Peyer's patch (tissue), 4 donors: ENCODE results near the gene PPP2R5D. TPM values are rescaled to one million over a fixed set of nuclear protein-coding genes. Genes with fewer than 3 reads are reported as not detected.

Experiments
- DNase-seq, 3 donors: peaks; one replicate each; pipeline ENCODE4 v3.0.0-alpha.2; 2017 to 2019
- H3K27ac ChIP-seq, 4 donors: fragments of 200-600 bp; sonication (generic); one replicate each; pipeline ENCODE4 v1.5.1; 2016 to 2019
- H3K27me3 ChIP-seq, 2 donors: fragments of 200-600 bp; sonication (generic); one replicate each; pipeline ENCODE4 v1.5.1; 2019
- H3K36me3 ChIP-seq, 3 donors: fragments of 200-600 bp; sonication (generic); one replicate each; pipeline ENCODE4 v1.5.1; 2016 to 2019
- H3K4me1 ChIP-seq, 4 donors: fragments of 200-600 bp; sonication (generic); one replicate each; pipeline ENCODE4 v1.5.1; 2016 to 2019
- H3K4me3 ChIP-seq, 4 donors: fragments of 200-600 bp; sonication (generic); 1 replicate in 3 of 4; 2 replicates in 1 of 4; pipeline ENCODE4 v1.5.1; 2016 to 2019; ENCODE audit warnings: mild to moderate bottlenecking in 1 of 4
- H3K9me3 ChIP-seq, 4 donors: fragments of 200-600 bp; sonication (generic); one replicate each; pipeline ENCODE4 v1.5.1; 2016 to 2019; ENCODE audit warnings: mild to moderate bottlenecking in 1 of 4
- POLR2A ChIP-seq, 2 donors: fragments of 450-650 bp; IDR thresholded peaks; one replicate each; pipeline ENCODE4 v1.5.1; 2017; ENCODE audit warnings: antibody characterized with exemption in 2 of 2, mild to moderate bottlenecking in 2 of 2, moderate library complexity in 2 of 2
- total RNA-seq, 4 donors: library from RNA; depleted of rRNA; stranded (reverse); fragments of >200 nt; gene quantifications; one replicate each; pipeline ENCODE4 v1.1.0, GENCODE V29; 2016
- TF ChIP-seq, protein P1 (sequence below), 6 experiments: fragments of 450-650 bp in 4 of 6; fragments of 200-600 bp in 2 of 6; sonication (generic) in 1 of 6; IDR thresholded peaks; one replicate each; pipeline ENCODE4 v1.5.1; 2017 to 2019; ENCODE audit warnings: antibody characterized with exemption in 6 of 6, mild to moderate bottlenecking in 3 of 6, moderate library complexity in 1 of 6

The PPP2R5D gene
- total RNA-seq, 4 donors from 2014 or later: 84.2 to 177 (median 152) TPM

DNA sequence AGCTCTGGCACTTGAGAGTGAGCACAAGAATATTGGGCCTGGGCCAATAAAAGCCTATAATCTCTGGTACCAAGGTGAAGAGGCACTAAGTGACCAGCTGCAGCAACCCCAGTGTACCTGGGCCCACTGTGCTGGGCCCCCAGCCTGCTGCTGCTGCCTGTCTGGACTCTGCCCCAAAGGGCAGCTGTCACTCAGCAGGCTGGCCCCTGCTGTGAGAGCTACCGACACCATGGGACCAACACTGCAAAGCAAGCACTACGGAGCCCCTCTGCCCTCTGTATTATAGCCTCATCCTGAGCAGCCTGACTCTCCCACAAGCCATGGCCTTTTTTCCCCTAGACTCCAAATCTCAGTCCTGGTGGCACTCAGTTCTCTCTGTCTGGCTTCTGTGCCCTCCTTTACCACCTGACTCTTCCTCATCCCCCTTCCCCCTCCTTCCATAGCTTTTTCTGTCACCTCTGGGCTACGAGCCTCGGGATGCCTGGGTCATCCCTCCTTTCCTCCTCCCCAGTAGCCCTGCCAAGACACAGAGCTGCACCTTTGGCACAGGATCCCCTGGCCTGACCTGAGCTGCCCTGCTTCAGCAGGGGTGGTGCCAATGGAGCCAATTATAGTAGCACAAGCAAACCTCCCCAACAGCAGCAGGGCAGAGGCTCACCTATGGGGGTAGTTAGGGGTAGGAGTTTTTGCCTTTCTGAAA is 51.3 kb downstream of the PPP2R5D start:
- no peak for DNase-seq
- no peak overlapping the region for H3K27ac ChIP-seq
- no peak overlapping the region for H3K4me3 ChIP-seq
- no peak for TF ChIP-seq POLR2A (IDR thresholded peaks at IDR 0.05)
- TF ChIP-seq, protein P1, sequence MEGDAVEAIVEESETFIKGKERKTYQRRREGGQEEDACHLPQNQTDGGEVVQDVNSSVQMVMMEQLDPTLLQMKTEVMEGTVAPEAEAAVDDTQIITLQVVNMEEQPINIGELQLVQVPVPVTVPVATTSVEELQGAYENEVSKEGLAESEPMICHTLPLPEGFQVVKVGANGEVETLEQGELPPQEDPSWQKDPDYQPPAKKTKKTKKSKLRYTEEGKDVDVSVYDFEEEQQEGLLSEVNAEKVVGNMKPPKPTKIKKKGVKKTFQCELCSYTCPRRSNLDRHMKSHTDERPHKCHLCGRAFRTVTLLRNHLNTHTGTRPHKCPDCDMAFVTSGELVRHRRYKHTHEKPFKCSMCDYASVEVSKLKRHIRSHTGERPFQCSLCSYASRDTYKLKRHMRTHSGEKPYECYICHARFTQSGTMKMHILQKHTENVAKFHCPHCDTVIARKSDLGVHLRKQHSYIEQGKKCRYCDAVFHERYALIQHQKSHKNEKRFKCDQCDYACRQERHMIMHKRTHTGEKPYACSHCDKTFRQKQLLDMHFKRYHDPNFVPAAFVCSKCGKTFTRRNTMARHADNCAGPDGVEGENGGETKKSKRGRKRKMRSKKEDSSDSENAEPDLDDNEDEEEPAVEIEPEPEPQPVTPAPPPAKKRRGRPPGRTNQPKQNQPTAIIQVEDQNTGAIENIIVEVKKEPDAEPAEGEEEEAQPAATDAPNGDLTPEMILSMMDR (IDR thresholded peaks at IDR 0.05): no peak
- no peaks in the 10 kb centered on the region for H3K9me3 ChIP-seq
- no peaks in the 10 kb centered on the region for H3K4me1 ChIP-seq
- H3K27me3 ChIP-seq: no peaks in the 10 kb centered on the region
- H3K36me3 ChIP-seq: peaks cover 0 to 71% (median 0%) of the 10 kb centered on the region in 3 donors

DNA sequence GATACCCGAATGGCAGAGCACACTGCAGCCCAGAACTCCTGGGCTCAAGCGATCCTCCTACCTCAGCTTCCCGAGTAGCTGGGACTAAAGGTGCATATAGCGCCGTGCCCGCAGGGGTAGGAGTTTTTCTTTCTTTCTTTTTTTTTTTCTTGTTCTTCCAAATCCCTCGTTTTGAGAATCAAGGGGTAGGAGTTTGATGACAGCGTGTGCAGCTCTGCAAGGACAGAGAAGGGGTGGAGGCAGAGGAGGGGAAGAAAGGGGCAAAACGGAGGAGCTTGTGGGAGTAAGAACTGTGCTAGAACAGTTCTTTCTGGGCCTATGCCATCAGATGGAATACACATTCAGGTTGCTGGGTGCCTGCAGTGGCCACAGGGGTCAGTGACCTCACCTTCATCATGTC is 52.3 kb downstream of the PPP2R5D start:
- Histone ChIP-seq H3K4me1 (no peaks in the 10 kb centered on the region), H3K36me3 (peaks cover 0 to 74% (median 0%) of the 10 kb centered on the region in 3 donors), H3K4me3 (no peak overlapping the region), H3K27me3 (no peaks in the 10 kb centered on the region), H3K9me3 (no peaks in the 10 kb centered on the region), H3K27ac (no peak overlapping the region)
- TF ChIP-seq, protein P1 (IDR thresholded peaks at IDR 0.05): no peak
- no peak for TF ChIP-seq POLR2A (IDR thresholded peaks at IDR 0.05)
- DNase-seq: no peak

DNA sequence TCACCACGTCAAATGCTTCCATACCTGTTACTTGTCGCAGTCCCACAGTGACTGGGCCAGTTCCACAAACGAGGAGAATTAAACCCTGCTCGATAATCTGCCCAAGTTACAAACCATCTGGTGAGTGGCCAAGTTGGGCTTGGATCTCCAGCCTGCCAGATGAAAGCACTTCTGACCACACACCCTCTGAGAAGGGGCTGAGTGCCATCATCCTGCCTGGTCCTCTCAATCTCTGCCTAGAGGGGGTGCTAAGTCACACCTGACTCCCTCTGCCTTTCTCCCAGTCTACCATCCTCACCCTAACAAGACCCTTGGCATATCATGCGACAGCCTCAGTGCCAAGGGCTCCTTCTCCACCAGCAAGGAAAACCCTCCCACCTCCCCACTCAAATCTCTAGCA is 52.8 kb downstream of the PPP2R5D start:
- Histone ChIP-seq H3K27me3 (no peaks in the 10 kb centered on the region), H3K27ac (no peak overlapping the region), H3K4me3 (no peak overlapping the region), H3K36me3 (peaks cover 0 to 70% (median 0%) of the 10 kb centered on the region in 3 donors), H3K9me3 (no peaks in the 10 kb centered on the region), H3K4me1 (no peaks in the 10 kb centered on the region)
- TF ChIP-seq, protein P1 (IDR thresholded peaks at IDR 0.05): no peak
- TF ChIP-seq POLR2A (IDR thresholded peaks at IDR 0.05): no peak
- no peak for DNase-seq

DNA sequence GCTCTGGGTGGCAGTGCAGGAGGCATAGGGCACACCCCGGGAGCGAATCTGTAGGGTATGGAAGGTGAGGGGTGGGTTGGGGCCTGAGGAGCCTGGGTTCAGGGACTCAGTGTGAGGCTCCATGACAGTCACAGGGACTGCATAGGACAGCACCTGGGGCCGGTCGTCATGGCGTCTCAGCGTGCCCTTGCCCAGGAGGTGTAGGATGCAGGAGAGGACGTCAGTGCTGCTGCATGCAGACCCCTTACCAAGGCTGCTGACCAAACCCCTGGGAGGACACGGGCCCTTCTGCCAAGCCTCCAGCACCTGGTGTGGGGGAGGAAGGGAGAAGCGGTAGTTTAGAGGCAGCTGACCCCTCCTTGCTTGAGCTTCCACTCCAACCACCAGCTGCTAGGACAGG is 53.3 kb downstream of the PPP2R5D start:
- H3K27me3 ChIP-seq: no peaks in the 10 kb centered on the region
- no peak for DNase-seq
- peaks cover 0 to 71% (median 0%) of the 10 kb centered on the region in 3 donors for H3K36me3 ChIP-seq
- no peak overlapping the region for H3K27ac ChIP-seq
- H3K9me3 ChIP-seq: no peaks in the 10 kb centered on the region
- TF ChIP-seq, protein P1 (IDR thresholded peaks at IDR 0.05): no peak
- no peaks in the 10 kb centered on the region for H3K4me1 ChIP-seq
- no peak overlapping the region for H3K4me3 ChIP-seq

DNA sequence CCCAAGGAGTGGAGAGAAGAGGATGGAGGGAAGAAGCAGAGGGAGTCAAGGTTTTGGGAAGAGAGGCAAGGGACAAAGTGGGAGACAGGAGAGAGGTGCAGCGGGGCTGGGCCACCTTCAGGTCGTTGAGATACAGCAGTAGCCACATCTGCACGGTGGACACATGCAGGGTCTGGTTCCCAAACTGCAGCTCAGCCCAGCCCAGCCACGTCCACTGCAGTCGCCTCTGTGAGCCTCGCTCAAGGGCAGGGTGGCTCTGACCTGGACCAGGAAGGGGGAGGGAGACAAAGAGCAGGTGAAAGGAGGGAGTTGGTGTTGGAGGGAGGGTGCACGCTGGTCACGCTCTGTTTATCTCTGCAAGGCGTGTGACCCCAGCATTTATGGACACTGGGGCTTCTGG is 54.4 kb downstream of the PPP2R5D start:
- Histone ChIP-seq H3K4me1 (no peaks in the 10 kb centered on the region), H3K36me3 (peaks cover 0 to 81% (median 0%) of the 10 kb centered on the region in 3 donors), H3K9me3 (no peaks in the 10 kb centered on the region), H3K27ac (no peak overlapping the region), H3K4me3 (no peak overlapping the region), H3K27me3 (no peaks in the 10 kb centered on the region)
- no peak for DNase-seq
- no peak for TF ChIP-seq POLR2A (IDR thresholded peaks at IDR 0.05)
- TF ChIP-seq, protein P1 (IDR thresholded peaks at IDR 0.05): no peak
